Measurements from ENCODE around the gene DUSP22. TPM values are rescaled to one million over a fixed set of nuclear protein-coding genes. Genes with fewer than 3 reads are reported as not detected.

The DUSP22 gene
- total and polyA plus RNA-seq, 2 donors (not counting 1 experiment from before 2014, with no cell fraction given): 117 to 133 TPM

- Histone ChIP-seq H3K9me3 (ENCODE audit: control extremely low read depth in 1 of 3, control insufficient read depth in 2 of 3, insufficient read depth in 1 of 3, low read length in 2 of 3) (peaks cover 0 to 42% (median 0%) of the 10 kb centered on the region in 3 donors), H3K4me1 (ENCODE audit: control insufficient read depth in 2 of 2, insufficient read depth in 2 of 2, low read length in 2 of 2) (peaks cover 43 to 60% of the 10 kb centered on the region in 2 donors), H3K4me3 (ENCODE audit: control extremely low read depth in 1 of 5, extremely low read depth in 1 of 5, insufficient read depth in 1 of 5, low read depth in 2 of 5, low read length in 4 of 5) (no peak overlapping the region), H2AFZ (ENCODE audit: insufficient read depth, low read depth, low read length, poor library complexity, severe bottlenecking) (no peak overlapping the region), H3K27me3 (replicated peaks in 1 of 4; ENCODE audit: control extremely low read depth in 1 of 4, control insufficient read depth in 3 of 4, insufficient read depth in 4 of 4, low read length in 3 of 4) (no peaks in the 10 kb centered on the region), H3K79me2 (ENCODE audit: control insufficient read depth, insufficient read depth, low read length) (peaks cover 20% of the 10 kb centered on the region), H3K27ac (ENCODE audit: low read length in 2 of 2) (peak overlapping the region in 1 of 2 donors; percentile 75), H3K9ac (ENCODE audit: low read length) (no peak overlapping the region), H3K36me3 (replicated peaks in 1 of 2; ENCODE audit: control extremely low read depth in 1 of 2, control insufficient read depth in 1 of 2, extremely low read depth in 1 of 2, insufficient read depth in 2 of 2, low read length in 1 of 2) (peaks cover 0 to 27% of the 10 kb centered on the region in 2 experiments), H4K20me1 (ENCODE audit: control insufficient read depth, insufficient read depth, low read length, poor library complexity, severe bottlenecking) (no peaks in the 10 kb centered on the region), H3K4me2 (replicated peaks; ENCODE audit: low read depth, low read length, poor library complexity, severe bottlenecking) (peak overlapping the region; percentile 2)
- H3K4me1 Mint-ChIP-seq: peaks cover 53% of the 10 kb centered on the region
- ATAC-seq (ENCODE audit: low read depth) (no peak), DNase-seq (no peak)
- H3K4me3 Mint-ChIP-seq: peak overlapping the region; percentile 10
- ChIA-PET CTCF (interaction anchor here (1.3 to 2.2 kb wide), 4 partner anchors 33 to 167 kb away, joined by 3 to 7 read pairs (median 4); partner anchors contain the start of gene DUSP22), POLR2A (interaction anchor here (0.7 kb wide), 1 partner anchor 48 kb away, joined by 3 read pairs; no protein-coding TSS in a partner anchor)
- peak overlapping the region; percentile 98 for H3K27ac Mint-ChIP-seq
- H3K27me3 Mint-ChIP-seq: no peaks in the 10 kb centered on the region
- TF ChIP-seq EZH2 (IDR thresholded peaks at IDR 0.05; ENCODE audit: borderline replicate concordance, insufficient read depth, low read depth, low read length, poor library complexity, severe bottlenecking) (no peak), CTCF (IDR thresholded peaks at IDR 0.05) (no peak)
- intact Hi-C loops (cut with micrococcal nuclease): loop anchor here (2.0 kb wide), 1 partner anchor 65 kb away; no protein-coding TSS in a partner anchor
- no peaks in the 10 kb centered on the region for H3K9me3 Mint-ChIP-seq (ENCODE audit: insufficient read depth)
- 82% methylated on average over 7 of the region's 9 CpGs for WGBS (ENCODE audit: insufficient coverage)
These were observed 63.3 kb downstream of the DUSP22 start for GRCh38 chr6:355373-356208.
